Measurements from ENCODE around the gene FCAR. TPM values are rescaled to one million over a fixed set of nuclear protein-coding genes. Genes with fewer than 3 reads are reported as not detected.

Gene FCAR
- total and polyA plus RNA-seq, 2 of the 4 experiments (the other 2 are of a cell fraction): not detected

GRCh38 chr19:54918499-54918898 is 44.5 kb downstream of the FCAR start:
- H2AFZ ChIP-seq (replicated peaks; ENCODE audit: low read length, poor library complexity): no peak overlapping the region
- no peak overlapping the region for H3K4me3 ChIP-seq (ENCODE audit: insufficient read depth, low read depth, low read length)
- CTCF ChIA-PET: no interaction called here
- H3K9me3 ChIP-seq (ENCODE audit: control insufficient read depth, insufficient read depth, low read length): peaks cover 29% of the 10 kb centered on the region
- no peak overlapping the region for H3K9ac ChIP-seq (ENCODE audit: low read depth, low read length)
- no peaks in the 10 kb centered on the region for H3K27me3 ChIP-seq (ENCODE audit: control insufficient read depth, insufficient read depth, low read length)
- no peak overlapping the region for H2BK20ac ChIP-seq (ENCODE audit: low read depth, low read length)
- ATAC-seq (ENCODE audit: low read depth) (no peak), DNase-seq (no peak)
- no peak overlapping the region for H2BK15ac ChIP-seq (ENCODE audit: low read depth, low read length)
- H2BK120ac ChIP-seq (ENCODE audit: low read depth, low read length): no peak overlapping the region
- no peak overlapping the region for H4K91ac ChIP-seq (ENCODE audit: insufficient read depth, low read depth, low read length)
- H4K8ac ChIP-seq (ENCODE audit: low read depth in 2 of 2, low read length in 2 of 2): no peak overlapping the region
- no TSS peak for BruUV-seq (replicated peaks)
- H2AK5ac ChIP-seq (ENCODE audit: low read depth, low read length): no peak overlapping the region
- H3K23ac ChIP-seq (ENCODE audit: low read depth, low read length): no peak overlapping the region
- WGBS, 2 experiments (ENCODE audit: extremely low coverage in 2 of 2, insufficient read length in 1 of 2): no CpG with 5 or more reads among the region's 9 CpGs
- H2BK5ac ChIP-seq (ENCODE audit: low read depth, low read length, poor library complexity, severe bottlenecking): no peak overlapping the region
- in situ Hi-C loops (cut with MboI; ENCODE audit: low sequenced_read_pairs): no loop called here
- no peak overlapping the region for H3K27ac ChIP-seq (ENCODE audit: insufficient read depth, low read length)
- H3K36me3 ChIP-seq (ENCODE audit: control insufficient read depth, insufficient read depth, low read length): no peaks in the 10 kb centered on the region
- no peak overlapping the region for H3K18ac ChIP-seq (ENCODE audit: low read depth, low read length)
- intact Hi-C loops (cut with micrococcal nuclease): no loop called here
- no peak overlapping the region for H3K56ac ChIP-seq (ENCODE audit: extremely low read depth, insufficient read depth, low read length)
- H3K9me1 ChIP-seq (ENCODE audit: insufficient read depth, low read length): no peaks in the 10 kb centered on the region
- no peak overlapping the region for H3K14ac ChIP-seq (replicated peaks; ENCODE audit: low read depth, low read length)
- no peak overlapping the region for H4K5ac ChIP-seq (ENCODE audit: low read depth, low read length)
- no peak overlapping the region for H3K4me2 ChIP-seq (ENCODE audit: low read depth, low read length)
- H3K79me1 ChIP-seq (ENCODE audit: low read depth in 1 of 2, low read length in 2 of 2): no peaks in the 10 kb centered on the region
- dilution Hi-C loops (cut with HindIII; ENCODE audit: low sequenced_read_pairs, unreplicated experiment): no loop called here
- no peak overlapping the region for H2AK9ac ChIP-seq (replicated peaks; ENCODE audit: low read depth, low read length, poor library complexity)
- TF ChIP-seq RCOR1 (IDR thresholded peaks at IDR 0.05; ENCODE audit: insufficient replicate concordance, low read length) (no peak), FOS (IDR thresholded peaks at IDR 0.05; ENCODE audit: low read depth, low read length) (no peak), USF2 (IDR thresholded peaks at IDR 0.05; ENCODE audit: low read depth, low read length) (no peak), RFX5 (IDR thresholded peaks at IDR 0.05; ENCODE audit: low read depth, low read length) (no peak), CHD1 (IDR thresholded peaks at IDR 0.05; ENCODE audit: low read depth, low read length) (no peak), MAFK (IDR thresholded peaks at IDR 0.05; ENCODE audit: low read depth, low read length) (no peak), RAD21 (IDR thresholded peaks at IDR 0.05; ENCODE audit: low read length) (no peak), CEBPB (IDR thresholded peaks at IDR 0.05; ENCODE audit: low read depth, low read length) (no peak), MAZ (IDR thresholded peaks at IDR 0.05; ENCODE audit: borderline replicate concordance, low read depth, low read length) (no peak), MXI1 (IDR thresholded peaks at IDR 0.05; ENCODE audit: borderline replicate concordance, low read depth, low read length) (no peak), CTCF (conservative IDR thresholded peaks at IDR 0.05; ENCODE audit: low read depth, low read length) (no peak), NFE2L2 (IDR thresholded peaks at IDR 0.05; ENCODE audit: low read depth, low read length) (no peak), BHLHE40 (IDR thresholded peaks at IDR 0.05; ENCODE audit: low read depth, low read length) (no peak), ELK1 (IDR thresholded peaks at IDR 0.05; ENCODE audit: borderline replicate concordance, low read depth, low read length) (no peak), POLR2A (IDR thresholded peaks at IDR 0.05; ENCODE audit: low read depth, low read length) (no peak), SMC3 (IDR thresholded peaks at IDR 0.05; ENCODE audit: low read depth, low read length) (no peak)
- no peak overlapping the region for H3K4ac ChIP-seq (ENCODE audit: low read depth, low read length)
- H3K4me1 ChIP-seq (ENCODE audit: control insufficient read depth, insufficient read depth, low read length): no peaks in the 10 kb centered on the region
- H4K20me1 ChIP-seq (ENCODE audit: insufficient read depth, low read length): no peaks in the 10 kb centered on the region
- POLR2A ChIA-PET (ENCODE audit: unreplicated experiment): no interaction called here
